ENCODE data around the gene POMT2.
"Not testable (repeated sequence)": the region's sequence is repeated elsewhere in the genome, so short reads cannot be mapped to it uniquely, and the experiment has no call there.

The POMT2 gene

DNA sequence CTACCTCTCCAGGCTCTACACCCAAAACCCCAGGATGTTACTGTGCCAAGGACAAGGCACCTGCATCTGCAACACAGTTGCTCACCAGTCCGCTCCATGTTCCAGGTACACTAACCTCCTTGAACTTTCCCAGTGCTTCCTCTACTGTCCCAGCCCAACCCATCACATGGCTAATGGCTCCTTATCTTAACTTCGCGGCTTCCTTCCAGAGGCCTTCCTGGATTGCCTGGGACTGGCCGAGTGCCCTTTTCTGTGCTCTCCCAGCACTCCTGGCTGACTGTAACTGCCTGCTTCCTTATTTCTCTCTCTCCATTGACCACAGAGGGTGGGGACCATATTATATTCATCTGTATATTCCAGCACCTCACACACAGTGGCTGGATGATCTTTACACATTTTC lies 20.9 kb downstream of the POMT2 start:
- FAIRE-seq: no peak

DNA sequence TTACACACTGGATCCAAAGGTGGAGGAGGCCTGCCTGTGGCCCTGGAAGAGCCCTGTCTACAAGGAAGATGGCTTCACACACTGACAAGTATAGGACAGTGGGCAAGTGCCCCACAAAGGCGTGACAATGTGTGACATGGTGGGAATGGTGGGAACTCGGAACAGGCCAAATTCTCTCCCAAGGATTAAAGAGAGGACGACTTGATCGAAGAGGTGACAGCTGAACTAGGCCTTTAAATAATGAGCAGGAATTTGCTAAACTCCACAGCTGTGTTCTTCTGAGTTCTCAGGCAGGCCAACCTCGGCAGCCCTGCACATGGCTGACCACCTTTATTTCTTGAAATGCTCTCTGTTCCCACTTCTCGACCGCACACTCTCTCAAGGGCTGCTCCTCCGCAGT lies 23.8 kb downstream of the POMT2 start:
- FAIRE-seq: no peak

DNA sequence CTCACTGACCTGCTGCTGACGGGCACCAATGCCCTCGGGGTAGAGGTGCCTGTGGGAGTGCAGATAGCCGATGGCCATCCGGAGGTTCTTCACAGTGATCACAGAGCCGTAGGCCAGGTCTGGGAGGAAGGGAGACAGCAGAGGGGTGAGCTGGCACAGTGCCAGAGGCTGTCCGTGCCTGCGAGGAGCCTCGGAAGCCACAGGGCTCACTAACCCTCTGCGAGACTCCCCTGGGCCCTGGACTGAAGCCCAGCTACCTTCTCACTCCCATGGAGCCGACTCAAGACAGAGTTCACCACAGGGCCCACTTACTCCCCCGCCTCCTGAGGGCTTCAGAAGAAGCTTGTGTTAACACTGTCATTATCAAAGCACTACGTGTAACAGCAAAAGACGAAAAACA lies 24.5 kb downstream of the POMT2 start:
- no peak for FAIRE-seq

DNA sequence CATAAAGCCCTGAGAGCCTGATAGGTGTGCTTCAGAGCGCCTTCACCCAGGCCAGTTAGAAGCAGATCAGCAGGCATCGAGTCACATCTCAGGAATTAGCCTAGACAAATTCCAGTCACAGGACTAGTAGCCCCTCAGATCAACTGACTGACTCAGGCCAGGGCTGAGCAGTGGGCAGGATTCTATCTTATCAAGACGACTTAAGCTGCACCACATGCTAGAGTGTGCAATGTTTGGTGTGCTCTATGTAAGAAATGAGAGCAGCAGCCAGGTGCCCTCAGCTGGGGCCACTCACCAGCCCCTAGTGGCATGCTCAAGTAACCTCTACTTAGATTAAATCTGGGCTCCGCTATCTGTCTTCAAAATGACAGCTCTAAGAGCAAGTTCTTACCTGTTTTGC lies 30.0 kb downstream of the POMT2 start:
- no peak for FAIRE-seq

DNA sequence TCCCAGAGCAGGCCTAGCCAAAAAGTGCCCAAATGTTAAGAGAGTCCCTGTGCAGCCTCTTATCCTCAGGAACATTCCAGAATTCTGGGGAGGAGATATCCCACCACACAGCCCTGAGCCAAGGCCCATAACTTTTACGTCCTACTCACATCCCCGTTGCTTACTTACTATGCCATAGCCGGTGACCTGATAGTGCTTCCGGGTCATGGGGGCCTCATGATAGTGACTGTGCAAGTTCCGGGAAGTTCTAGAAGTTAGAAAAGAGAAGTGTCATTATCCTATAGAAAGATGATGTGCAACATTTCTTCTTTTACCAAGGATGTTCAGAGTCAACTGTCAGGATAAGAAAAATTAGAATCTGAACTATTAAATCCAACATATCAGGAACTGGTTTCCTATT lies 34.1 kb downstream of the POMT2 start:
- no peak for FAIRE-seq

GRCh38 chr14:77284466-77284865 lies 36.2 kb downstream of the POMT2 start:
- no peak for FAIRE-seq

DNA sequence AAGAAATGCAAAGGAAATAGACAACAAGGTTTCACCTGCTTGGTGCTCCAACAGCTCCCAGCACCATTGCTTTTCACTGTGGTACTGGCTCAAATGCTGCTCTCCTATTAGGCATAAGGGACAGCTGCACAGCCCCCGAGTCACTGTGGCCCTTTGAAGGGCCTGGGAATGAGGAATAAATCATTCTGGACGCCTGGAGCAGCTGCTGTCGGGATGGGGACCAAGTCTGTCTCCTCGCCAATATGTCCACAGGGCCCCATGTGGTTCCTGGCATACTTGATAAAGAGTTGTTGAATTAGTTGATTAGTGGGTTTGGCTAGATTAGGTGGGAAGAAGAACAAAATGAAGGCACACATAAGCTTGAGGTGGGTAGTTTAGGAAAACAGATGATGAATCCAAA lies 36.6 kb downstream of the POMT2 start:
- no peak for FAIRE-seq

DNA sequence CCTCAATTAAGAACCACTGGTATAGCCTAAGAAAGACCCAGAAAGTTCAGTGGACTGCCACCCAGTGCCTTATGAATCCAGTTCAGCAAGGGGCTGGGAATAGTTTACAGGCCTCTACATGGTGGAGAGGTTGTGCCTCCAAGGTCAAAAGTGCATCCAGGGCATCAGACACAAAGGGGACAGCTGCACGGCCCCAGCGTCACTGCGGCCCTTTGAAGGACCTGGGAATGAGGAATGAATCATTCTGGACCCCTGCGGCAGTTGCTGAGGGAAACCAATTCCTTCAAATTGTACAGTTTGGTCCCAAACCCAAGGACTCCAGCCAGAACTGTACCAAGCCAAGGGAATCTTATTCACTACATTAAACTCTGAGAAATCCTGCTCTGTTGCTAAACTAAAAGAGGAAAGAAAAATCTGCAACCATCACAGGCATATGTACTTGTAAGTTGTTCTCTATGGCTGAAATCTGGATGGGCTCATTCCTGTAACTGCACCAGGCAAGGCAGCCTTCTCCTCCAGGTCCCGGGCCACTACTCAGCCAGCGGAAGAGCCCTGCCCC lies 38.8 kb downstream of the POMT2 start:
- no peak for FAIRE-seq

- FAIRE-seq: not testable (repeated sequence)
Measured at GRCh38 chr14:77280921-77281320, 39.8 kb downstream of the POMT2 start.

GRCh38 chr14:77279719-77280118 lies 41.0 kb downstream of the POMT2 start:
- FAIRE-seq: no peak

GRCh38 chr14:77278461-77279230 lies 42.0 kb downstream of the POMT2 start:
- no peak for FAIRE-seq

- no peak for FAIRE-seq
Measured at GRCh38 chr14:77276959-77277358, 43.7 kb downstream of the POMT2 start.

DNA sequence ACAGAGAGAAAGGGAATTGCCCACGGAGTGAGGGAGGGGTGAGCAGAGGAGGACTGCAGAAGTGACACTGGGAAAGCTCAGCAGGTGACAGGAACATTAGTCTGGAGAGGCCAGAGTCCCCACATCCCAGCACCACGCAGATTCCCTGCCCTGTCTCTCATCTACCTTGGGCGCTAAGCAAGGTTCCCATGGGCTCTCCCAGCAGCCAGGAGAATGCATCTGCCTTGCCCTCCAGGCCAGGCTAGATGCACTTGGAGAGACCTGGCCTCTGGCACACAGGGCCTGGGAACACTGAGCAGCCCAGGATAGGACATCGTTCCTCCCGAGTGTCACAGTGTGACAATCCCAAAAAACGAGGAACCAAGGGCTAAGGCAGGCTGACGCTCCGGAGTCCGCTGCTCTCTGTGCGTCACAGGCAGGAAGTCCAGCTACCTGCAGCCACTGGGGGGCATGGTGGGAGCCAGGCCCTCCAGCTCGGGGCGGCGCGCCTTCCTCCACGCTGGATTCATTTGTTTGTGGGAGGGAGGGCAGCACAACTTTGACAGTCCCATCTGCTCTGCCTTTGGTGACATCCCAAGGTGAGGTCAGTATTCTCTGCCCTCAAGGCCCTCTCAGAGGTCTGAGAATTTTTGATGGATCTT lies 44.3 kb downstream of the POMT2 start:
- FAIRE-seq: no peak

- FAIRE-seq: no peak
Measured at GRCh38 chr14:77275601-77276017, 45.1 kb downstream of the POMT2 start.

DNA sequence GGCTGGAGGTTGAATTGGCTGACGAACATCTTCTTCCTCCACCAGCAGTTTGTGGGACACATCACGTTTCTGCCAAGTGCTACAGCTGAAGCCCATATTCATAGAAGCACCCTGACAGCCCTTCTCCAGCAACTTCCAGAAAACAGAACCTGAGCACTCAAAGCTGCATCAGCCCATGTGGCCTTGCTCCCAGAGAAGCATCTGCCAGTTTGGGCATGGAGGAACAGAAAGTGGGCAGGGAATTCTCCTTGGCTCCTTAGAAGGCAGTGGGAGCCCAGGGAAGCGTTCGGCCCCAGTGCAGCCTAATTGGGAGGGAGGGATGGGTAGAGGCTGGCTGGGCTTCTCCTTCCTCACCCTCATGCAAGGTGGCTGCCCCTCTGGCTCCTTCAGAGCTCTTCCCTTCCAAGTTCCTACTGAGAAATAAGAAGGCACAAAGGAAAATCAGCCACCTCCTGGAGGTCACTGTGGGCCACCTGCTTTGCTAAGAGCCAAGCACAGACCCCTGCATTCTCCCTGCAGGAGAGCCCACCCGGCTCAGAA lies 45.6 kb downstream of the POMT2 start:
- FAIRE-seq: no peak

DNA sequence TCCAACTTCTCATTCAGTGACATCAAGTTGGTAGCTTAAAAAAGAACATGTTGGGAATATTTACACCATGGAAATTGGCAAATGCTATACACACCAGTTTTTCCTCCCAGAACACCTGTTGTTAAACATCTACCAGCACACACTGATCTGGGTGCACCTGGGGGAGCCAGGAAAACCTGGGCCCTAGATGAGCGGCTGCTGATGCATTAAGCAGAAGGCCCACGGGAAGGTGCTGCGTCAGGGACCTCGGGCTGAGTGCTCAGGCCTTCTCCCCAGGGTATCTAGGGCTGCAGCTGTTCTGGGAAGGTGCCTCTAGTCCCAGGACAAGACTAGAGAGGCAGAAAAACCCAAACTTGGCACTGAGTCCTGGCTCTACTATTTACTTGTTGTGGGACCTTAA lies 46.9 kb downstream of the POMT2 start:
- no peak for FAIRE-seq

DNA sequence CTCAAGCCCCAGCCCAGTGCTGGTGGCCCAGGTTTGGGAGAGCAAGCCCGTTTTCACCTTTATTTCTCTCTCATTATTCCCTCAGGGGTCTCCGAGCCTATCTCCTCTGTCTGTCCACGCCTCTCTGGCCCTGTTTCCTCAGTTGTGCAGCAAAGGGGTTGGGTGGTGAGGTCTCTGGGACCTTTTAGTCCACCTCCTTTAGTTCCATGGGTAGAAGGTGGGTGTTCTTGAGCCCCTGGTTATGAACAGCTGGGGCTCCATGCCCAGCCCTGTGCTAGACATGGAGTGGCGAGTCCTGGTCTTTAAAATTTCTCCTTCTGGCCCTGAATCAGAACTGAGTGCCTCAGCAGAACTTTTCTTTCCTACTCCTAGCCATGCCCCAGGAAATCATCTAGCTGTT lies 48.4 kb downstream of the POMT2 start:
- no peak for FAIRE-seq

GRCh38 chr14:77271113-77271710 lies 49.5 kb downstream of the POMT2 start, which contains the start of gene NGB:
TSS of gene NGB (minus strand) at chr14:77271206. CDS start at chr14:77270937, 269 bp downstream.
- no peak for FAIRE-seq

- FAIRE-seq: no peak
Measured at GRCh38 chr14:77270361-77271112, 50.1 kb downstream of the POMT2 start.

- FAIRE-seq: no peak
Measured at GRCh38 chr14:77268989-77269600, 51.6 kb downstream of the POMT2 start.

DNA sequence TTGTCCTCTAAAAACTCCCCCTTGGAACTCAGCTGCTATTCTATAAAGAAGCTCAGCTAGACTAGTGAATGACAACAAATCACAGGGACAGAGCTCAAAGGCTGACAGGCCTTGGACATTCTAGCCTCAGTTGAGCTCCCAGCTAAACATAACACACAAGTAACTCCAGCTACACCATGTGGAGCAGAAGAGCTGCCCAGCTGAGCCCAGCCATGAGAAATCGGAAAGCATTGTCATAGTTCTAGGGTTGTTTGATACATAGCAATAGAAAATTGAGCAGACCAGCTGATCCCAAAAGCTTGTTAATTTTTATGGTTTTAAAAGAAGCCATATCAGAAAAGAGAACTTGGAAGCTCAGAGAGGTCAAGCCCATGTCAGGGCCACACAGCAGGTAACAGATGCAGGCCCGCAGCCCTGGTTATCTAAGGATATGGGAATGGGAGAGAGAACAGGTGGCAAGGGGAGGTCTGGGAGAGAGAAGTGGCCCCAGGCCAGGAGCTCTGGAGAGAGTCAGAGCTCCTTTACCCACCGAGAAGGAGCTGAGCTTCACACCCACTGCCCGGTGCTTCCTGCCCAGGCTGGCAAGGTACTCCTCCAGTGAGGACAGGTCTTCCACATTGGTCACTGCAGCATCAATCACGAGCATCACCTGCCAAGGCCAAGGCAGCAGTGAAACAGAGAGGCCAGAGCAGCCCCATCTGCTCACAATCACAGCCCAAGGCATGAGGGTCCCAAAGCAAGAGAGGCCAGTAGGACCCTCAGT lies 52.6 kb downstream of the POMT2 start:
- no peak for FAIRE-seq

Measured in endometrium (tissue), 2 donors.